Sigmoid colon (tissue), 7 donors: ENCODE measurements around the gene LUM. TPM values are rescaled to one million over a fixed set of nuclear protein-coding genes. Genes with fewer than 3 reads are reported as not detected.

Experiments
- DNase-seq: peaks from one replicate; pipeline ENCODE4 v3.0.0-alpha.2; 2019
- H3K27ac ChIP-seq, 4 donors: fragments of 200-600 bp; sonication (generic); one replicate each; pipeline ENCODE4 v1.5.1; 2016 to 2019; ENCODE audit warnings: mild to moderate bottlenecking in 1 of 4
- H3K27me3 ChIP-seq, 3 donors: fragments of 200-600 bp; sonication (generic); one replicate each; pipeline ENCODE4 v1.5.1; 2019; ENCODE audit warnings: mild to moderate bottlenecking in 1 of 3
- H3K36me3 ChIP-seq, 4 donors: fragments of 200-600 bp; sonication (generic); one replicate each; pipeline ENCODE4 v1.5.1; 2016 to 2019
- H3K4me1 ChIP-seq, 4 donors: fragments of 200-600 bp; sonication (generic); one replicate each; pipeline ENCODE4 v1.5.1; 2017 to 2019
- H3K4me3 ChIP-seq, 4 donors: fragments of 200-600 bp; sonication (generic); one replicate each; pipeline ENCODE4 v1.5.1; 2017 to 2019; ENCODE audit warnings: mild to moderate bottlenecking in 2 of 4, moderate library complexity in 1 of 4
- H3K9me3 ChIP-seq, 4 donors: fragments of 200-600 bp in 3 of 4; sonication (generic) in 3 of 4; one replicate each; pipeline versions ENCODE4 v1.5.1 to v1.6.1; 2013 to 2019
- CTCF ChIP-seq, 4 experiments: fragments of 450-650 bp in 3 of 4; fragments of 200-600 bp in 1 of 4; IDR thresholded peaks; one replicate each; pipeline ENCODE4 v1.5.1; 2016 to 2019; ENCODE audit warnings: antibody characterized with exemption in 4 of 4, mild to moderate bottlenecking in 3 of 4, moderate library complexity in 2 of 4
- EP300 ChIP-seq, 4 donors: sonication (generic); formaldehyde crosslinking; IDR thresholded peaks; one replicate each; pipeline ENCODE4 v1.6.1; 2017; ENCODE audit warnings: antibody characterized with exemption in 4 of 4
- POLR2A ChIP-seq, 2 donors: fragments of 450-650 bp; IDR thresholded peaks; one replicate each; pipeline ENCODE4 v1.6.1; 2016; ENCODE audit warnings: antibody characterized with exemption in 2 of 2, mild to moderate bottlenecking in 2 of 2, moderate library complexity in 2 of 2
- POLR2AphosphoS5 ChIP-seq, 4 donors: sonication (generic); formaldehyde crosslinking; IDR thresholded peaks; one replicate each; pipeline ENCODE4 v1.6.1; 2017; ENCODE audit warnings: antibody characterized with exemption in 4 of 4
- WGBS, 2 donors: extraction: QIAGEN DNeasy Blood & Tissue Kit; methylation state at CpG; one replicate each; pipeline ENCODE4 v1.1.7; 2013; 5-methylcytosine and 5-hydroxymethylcytosine counted together
- intact Hi-C: fragments of 100-400 bp; cut with DNase I; formaldehyde crosslinking; loops from one replicate; pipeline ENCODE4 v1.15.1; 2023
- polyA plus RNA-seq, 3 donors: library from polyadenylated mRNA; stranded (reverse); fragments of 200-250 nt; gene quantifications; one replicate each; pipeline ENCODE4 v1.2.3, GENCODE V29; 2013
- total RNA-seq, 4 donors: library from RNA; depleted of rRNA; stranded (reverse); fragments of >200 nt; gene quantifications; one replicate each; pipeline ENCODE4 v1.1.0, GENCODE V29; 2016
- donor health status: healthy with polysubstance abuse.
- donor health status: Bipolar disorder and iron deficiency.
- donor health status: healthy.

LUM gene
- total and polyA plus RNA-seq, 7 donors, result 16.6 to 363 (median 88.4) TPM

- no peaks in the 10 kb centered on the region for H3K36me3 ChIP-seq
- no peaks in the 10 kb centered on the region for H3K9me3 ChIP-seq
- H3K4me3 ChIP-seq, result no peak overlapping the region
- peak overlapping the region in 1 of 4 donors; percentile 72 for H3K27ac ChIP-seq
- no peaks in the 10 kb centered on the region for H3K27me3 ChIP-seq
- 61 to 88% methylated on average over 2 of the region's 2 CpGs for WGBS, 2 donors
- DNase-seq, result no peak
- peaks cover 0 to 45% (median 39%) of the 10 kb centered on the region in 4 donors for H3K4me1 ChIP-seq
- TF ChIP-seq CTCF (IDR thresholded peaks at IDR 0.05), result no peak
- TF ChIP-seq POLR2AphosphoS5 (IDR thresholded peaks at IDR 0.05), result no peak
- no peak for TF ChIP-seq POLR2A (IDR thresholded peaks at IDR 0.05)
- no peak for TF ChIP-seq EP300 (IDR thresholded peaks at IDR 0.05)
- intact Hi-C loops, result loop anchor here (5.0 kb wide), 1 partner anchor 43 kb away; no protein-coding TSS in a partner anchor
These were observed 32.8 kb upstream of the LUM start for GRCh38 chr12:91144053-91144452.

DNA sequence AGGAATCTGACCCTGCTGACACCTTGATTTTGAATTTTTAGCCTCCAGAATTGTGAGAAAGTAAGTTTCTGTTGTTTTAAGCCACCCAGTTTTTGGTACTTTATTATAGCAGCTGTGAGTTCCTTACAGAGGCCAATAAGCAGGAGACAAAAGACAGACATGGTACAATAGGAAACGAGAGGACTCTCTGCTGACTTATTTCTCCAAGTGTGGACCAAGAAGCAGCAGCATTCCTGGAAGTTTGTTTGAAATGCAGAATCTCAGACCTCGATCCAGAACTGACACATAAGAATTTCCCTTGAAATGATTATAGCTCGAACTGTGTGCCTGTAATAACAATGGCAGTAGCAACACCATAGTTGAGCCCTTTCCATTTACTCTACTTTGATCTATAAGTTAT lies 31.9 kb upstream of the LUM start:
- Histone ChIP-seq H3K27me3 (no peaks in the 10 kb centered on the region), H3K27ac (peak overlapping the region; percentile 39 to 76 (median 58)), H3K4me1 (peaks cover 0 to 54% (median 47%) of the 10 kb centered on the region in 4 donors), H3K9me3 (no peaks in the 10 kb centered on the region), H3K36me3 (no peaks in the 10 kb centered on the region), H3K4me3 (no peak overlapping the region)
- DNase-seq, result no peak
- no peak for TF ChIP-seq POLR2A (IDR thresholded peaks at IDR 0.05)
- TF ChIP-seq POLR2AphosphoS5 (IDR thresholded peaks at IDR 0.05), result peak in 2 of 4 donors; percentile 42 to 49
- WGBS, 2 donors, result 76 to 81% methylated on average over 3 of the region's 3 CpGs
- intact Hi-C loops, result loop anchor here (5.0 kb wide), 1 partner anchor 44 kb away; no protein-coding TSS in a partner anchor

DNA sequence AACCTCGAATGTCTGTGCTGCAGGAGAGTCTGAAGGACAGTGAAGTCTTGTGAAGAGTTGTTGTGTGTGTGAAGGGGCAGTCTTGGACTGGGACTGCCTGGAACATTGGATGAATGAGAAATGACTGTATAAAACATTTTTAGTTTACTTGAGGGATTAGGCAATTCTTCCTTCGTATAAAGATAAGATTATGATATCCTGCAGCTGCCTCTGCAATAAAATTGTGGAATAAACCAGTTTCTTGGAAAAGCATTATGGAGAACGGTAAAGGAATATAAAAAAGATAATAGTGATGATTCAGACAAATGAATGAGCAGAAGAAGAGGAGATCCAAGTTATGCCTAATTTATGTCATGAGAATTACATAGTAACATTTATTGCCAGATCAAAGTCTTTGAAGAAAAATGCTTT lies 30.9 kb upstream of the LUM start:
- H3K4me3 ChIP-seq, result no peak overlapping the region
- H3K36me3 ChIP-seq, result no peaks in the 10 kb centered on the region
- TF ChIP-seq CTCF (IDR thresholded peaks at IDR 0.05) (no peak), EP300 (IDR thresholded peaks at IDR 0.05) (peak in 1 of 4 donors; percentile 2), POLR2AphosphoS5 (IDR thresholded peaks at IDR 0.05) (peak in 3 of 4 donors; percentile 43 to 57 (median 44))
- intact Hi-C loops, result loop anchor here (5.0 kb wide), 1 partner anchor 45 kb away; no protein-coding TSS in a partner anchor
- DNase-seq, result no peak
- peaks cover 0 to 63% (median 56%) of the 10 kb centered on the region in 4 donors for H3K4me1 ChIP-seq
- no peaks in the 10 kb centered on the region for H3K27me3 ChIP-seq
- H3K9me3 ChIP-seq, result no peaks in the 10 kb centered on the region
- H3K27ac ChIP-seq, result peak overlapping the region; percentile 39 to 76 (median 58)
- WGBS, 2 donors, result 14 to 50% methylated on average over 3 of the region's 3 CpGs

- peak overlapping the region; percentile 28 to 76 (median 66) for H3K27ac ChIP-seq
- no peak for DNase-seq
These were observed 29.0 kb upstream of the LUM start for GRCh38 chr12:91140026-91140931.

More at GRCh38 chr12:91140026-91140931, 29.0 kb upstream of the LUM start:
- H3K36me3 ChIP-seq, result no peaks in the 10 kb centered on the region
- intact Hi-C loops, result loop anchor here (5.0 kb wide), 1 partner anchor 47 kb away; no protein-coding TSS in a partner anchor
- no peaks in the 10 kb centered on the region for H3K27me3 ChIP-seq
- H3K9me3 ChIP-seq, result no peaks in the 10 kb centered on the region
- H3K4me3 ChIP-seq, result no peak overlapping the region
- TF ChIP-seq CTCF (IDR thresholded peaks at IDR 0.05), result no peak
- peak in 2 of 4 donors; percentile 25 to 26 for TF ChIP-seq POLR2AphosphoS5 (IDR thresholded peaks at IDR 0.05)
- WGBS, 2 donors, result 64 to 84% methylated on average over 1 of the region's 1 CpG
- peaks cover 0 to 66% (median 57%) of the 10 kb centered on the region in 4 donors for H3K4me1 ChIP-seq
